Islet of Langerhans (tissue), 1 donor: ENCODE measurements around the gene SLC52A1.

Experiments used
- FAIRE-seq: peaks from one replicate; lab custom pipeline; 2011; peaks lifted over from hg19 to GRCh38; lab: Jason Lieb, UNC

The SLC52A1 gene

GRCh38 chr17:4986951-4987766 is 48.1 kb downstream of the SLC52A1 start, which contains the start of gene CAMTA2:
Gene CAMTA2 (minus strand): TSS chr17:4987675. CDS start chr17:4986222, 1,453 bp downstream.
- FAIRE-seq, result no peak

- FAIRE-seq, result no peak
Observed at GRCh38 chr17:4986403-4986802, 48.8 kb downstream of the SLC52A1 start.
